Spleen (tissue), 11 donors: ENCODE measurements around the gene ARHGEF1. TPM values are rescaled to one million over a fixed set of nuclear protein-coding genes. Genes with fewer than 3 reads are reported as not detected.

ENCODE experiments used
- DNase-seq: peaks from one replicate; pipeline ENCODE4 v3.0.0-alpha.2; 2020
- H3K27ac ChIP-seq, 8 donors: fragments of 200-600 bp; sonication (generic) in 7 of 8; 1 replicate in 4 of 8; 2 replicates in 4 of 8; pipeline versions ENCODE4 v1.5.0 to v1.8.0; 2016 to 2021; ENCODE audit warnings: inconsistent platforms in 4 of 8, mild to moderate bottlenecking in 4 of 8, moderate library complexity in 1 of 8
- H3K27me3 ChIP-seq, 7 donors: fragments of 200-600 bp; sonication (generic) in 6 of 7; replicated peaks in 1 of 7; 1 replicate in 4 of 7; 2 replicates in 3 of 7; pipeline versions ENCODE4 v1.5.0 to v1.8.0; 2016 to 2021; ENCODE audit warnings: inconsistent platforms in 3 of 7, mild to moderate bottlenecking in 1 of 7
- H3K36me3 ChIP-seq, 6 donors: fragments of 200-600 bp; sonication (generic) in 5 of 6; 1 replicate in 4 of 6; 2 replicates in 2 of 6; pipeline versions ENCODE4 v1.5.0 to v1.8.0; 2016 to 2021; ENCODE audit warnings: inconsistent platforms in 2 of 6
- H3K4me1 ChIP-seq, 6 donors: fragments of 200-600 bp; sonication (generic) in 5 of 6; 1 replicate in 3 of 6; 2 replicates in 3 of 6; pipeline versions ENCODE4 v1.5.0 to v1.8.0; 2016 to 2021; ENCODE audit warnings: inconsistent platforms in 3 of 6
- H3K4me3 ChIP-seq, 8 donors: fragments of 200-600 bp; sonication (generic) in 7 of 8; 1 replicate in 4 of 8; 2 replicates in 4 of 8; pipeline versions ENCODE4 v1.5.0 to v1.8.0; 2016 to 2021; ENCODE audit warnings: inconsistent platforms in 4 of 8, mild to moderate bottlenecking in 4 of 8, moderate library complexity in 2 of 8
- H3K9me3 ChIP-seq, 8 donors: fragments of 200-600 bp; sonication (generic) in 7 of 8; 1 replicate in 4 of 8; 2 replicates in 4 of 8; pipeline versions ENCODE4 v1.5.0 to v1.8.0; 2016 to 2021; ENCODE audit warnings: inconsistent platforms in 4 of 8
- POLR2A ChIP-seq, 3 donors: fragments of 450-650 bp; IDR thresholded peaks; one replicate each; pipeline ENCODE4 v1.5.1; 2017; ENCODE audit warnings: antibody characterized with exemption in 3 of 3, mild to moderate bottlenecking in 1 of 3
- POLR2AphosphoS5 ChIP-seq, 3 donors: sonication (generic); formaldehyde crosslinking; IDR thresholded peaks; one replicate each; pipeline ENCODE4 v1.5.1; 2017; ENCODE audit warnings: antibody characterized with exemption in 3 of 3
- WGBS, 5 donors: extraction: QIAGEN DNeasy Blood & Tissue Kit in 3 of 5; methylation state at CpG; one replicate each; pipeline versions ENCODE4 v1.1.5 to v1.1.7; 2013 to 2018; 5-methylcytosine and 5-hydroxymethylcytosine counted together
- intact Hi-C: fragments of 100-400 bp; cut with DNase I; formaldehyde crosslinking; loops from one replicate; pipeline ENCODE4 v1.15.0; 2023; ENCODE audit warnings: low total_unique reads
- polyA plus RNA-seq, 3 donors: library from polyadenylated mRNA; stranded (reverse); fragments of 200-250 nt; gene quantifications; one replicate each; pipeline ENCODE4 v1.2.1, GENCODE V29; 2013
- total RNA-seq, 7 donors: library from RNA; depleted of rRNA in 3 of 7; stranded (reverse); fragments of >200 nt in 3 of 7; fragmentation: NEBNext Ultra II Directional in 4 of 7; extraction: Animal tissue kit (Norgen Biotek cat#: 25700) in 4 of 7; gene quantifications; one replicate each; pipeline versions ENCODE4 v1.1.0 to v1.2.1, GENCODE V29; 2016 to 2021
- TF ChIP-seq, protein P1 (sequence below), 11 experiments: fragments of 200-600 bp in 7 of 11; fragments of 450-650 bp in 4 of 11; sonication (generic) in 4 of 11; IDR thresholded peaks in 8 of 11; conservative IDR thresholded peaks in 3 of 11; 1 replicate in 7 of 11; 2 replicates in 4 of 11; pipeline versions ENCODE4 v1.4.0 to v1.8.0; 2016 to 2021; ENCODE audit warnings: antibody characterized with exemption in 11 of 11, inconsistent platforms in 4 of 11, mild to moderate bottlenecking in 1 of 11
- donor health status: healthy with polysubstance abuse.
- donor health status: DM: no; HTN: no; CAD: no; lungs with moderate emphysema.
- donor health status: DM: no; HTN: no; CAD: no.
- donor health status: Bipolar disorder and iron deficiency.
- donor health status: healthy.
- donor health status: DM: no; HTN: no; CAD: no.
- donor health status: DM: yes; HTN: yes; CAD: no.

Gene ARHGEF1
- total and polyA plus RNA-seq, 10 donors: 238 to 543 (median 383) TPM

DNA sequence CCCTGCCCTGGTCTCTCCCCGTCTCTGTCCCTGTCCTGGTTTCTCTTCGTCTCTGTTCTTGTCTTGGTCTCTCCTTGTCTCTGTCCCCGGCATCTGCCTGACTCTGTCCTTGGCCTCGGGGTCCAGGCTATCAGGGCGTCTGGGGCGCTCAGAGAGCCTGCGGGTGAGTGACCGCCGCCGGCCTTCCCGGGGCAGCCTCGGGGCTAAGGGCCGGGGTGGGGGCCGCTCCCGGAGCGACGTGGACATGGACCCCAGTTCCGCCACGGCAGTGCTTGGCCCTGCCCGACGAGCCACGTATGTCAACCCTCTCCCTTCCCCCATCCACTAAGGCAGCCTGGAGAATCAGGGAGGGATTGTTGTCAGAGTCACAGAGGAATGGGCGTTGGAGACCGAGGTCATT is 14.8 kb downstream of the ARHGEF1 start:
- H3K4me1 ChIP-seq: peaks cover 0 to 50% (median 3%) of the 10 kb centered on the region in 6 donors
- H3K36me3 ChIP-seq: peaks cover 11 to 96% (median 84%) of the 10 kb centered on the region in 6 donors
- TF ChIP-seq POLR2A (IDR thresholded peaks at IDR 0.05): no peak
- TF ChIP-seq POLR2AphosphoS5 (IDR thresholded peaks at IDR 0.05): peak in 2 of 3 donors; percentile 29 to 53
- intact Hi-C loops: no loop called here
- no peaks in the 10 kb centered on the region for H3K27me3 ChIP-seq
- 87 to 94% (median 92%) methylated on average over 24 of the region's 24 CpGs for WGBS, 5 donors
- H3K9me3 ChIP-seq: no peaks in the 10 kb centered on the region
- H3K4me3 ChIP-seq: no peak overlapping the region
- H3K27ac ChIP-seq: no peak overlapping the region
- no peak for DNase-seq

DNA sequence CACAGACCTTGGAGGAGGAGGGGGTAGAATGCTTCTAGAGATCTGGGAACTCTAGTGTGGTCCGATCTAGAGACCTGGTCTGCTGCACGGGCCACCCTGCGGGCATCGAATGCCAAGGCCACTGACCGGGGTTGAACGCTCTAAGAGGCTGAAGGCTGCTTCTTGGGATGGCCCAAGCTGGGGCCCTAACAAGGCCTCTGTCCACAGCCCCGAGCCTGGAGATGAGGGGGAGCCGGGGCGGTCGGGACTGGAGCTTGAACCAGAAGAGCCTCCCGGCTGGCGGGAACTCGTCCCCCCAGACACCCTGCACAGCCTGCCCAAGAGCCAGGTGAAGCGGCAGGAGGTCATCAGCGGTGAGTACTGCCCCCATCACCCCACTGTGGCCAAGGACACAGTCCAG is 15.3 kb downstream of the ARHGEF1 start:
- Histone ChIP-seq H3K4me1 (peaks cover 0 to 45% (median 2%) of the 10 kb centered on the region in 6 donors), H3K9me3 (no peaks in the 10 kb centered on the region), H3K27ac (peak overlapping the region in 1 of 8 donors; percentile 40), H3K27me3 (no peaks in the 10 kb centered on the region), H3K4me3 (no peak overlapping the region), H3K36me3 (peaks cover 14 to 96% (median 85%) of the 10 kb centered on the region in 6 donors)
- no peak for DNase-seq
- intact Hi-C loops: no loop called here
- TF ChIP-seq POLR2AphosphoS5 (IDR thresholded peaks at IDR 0.05) (peak in 1 of 3 donors; percentile 57), POLR2A (IDR thresholded peaks at IDR 0.05) (no peak)
- TF ChIP-seq, protein P1, sequence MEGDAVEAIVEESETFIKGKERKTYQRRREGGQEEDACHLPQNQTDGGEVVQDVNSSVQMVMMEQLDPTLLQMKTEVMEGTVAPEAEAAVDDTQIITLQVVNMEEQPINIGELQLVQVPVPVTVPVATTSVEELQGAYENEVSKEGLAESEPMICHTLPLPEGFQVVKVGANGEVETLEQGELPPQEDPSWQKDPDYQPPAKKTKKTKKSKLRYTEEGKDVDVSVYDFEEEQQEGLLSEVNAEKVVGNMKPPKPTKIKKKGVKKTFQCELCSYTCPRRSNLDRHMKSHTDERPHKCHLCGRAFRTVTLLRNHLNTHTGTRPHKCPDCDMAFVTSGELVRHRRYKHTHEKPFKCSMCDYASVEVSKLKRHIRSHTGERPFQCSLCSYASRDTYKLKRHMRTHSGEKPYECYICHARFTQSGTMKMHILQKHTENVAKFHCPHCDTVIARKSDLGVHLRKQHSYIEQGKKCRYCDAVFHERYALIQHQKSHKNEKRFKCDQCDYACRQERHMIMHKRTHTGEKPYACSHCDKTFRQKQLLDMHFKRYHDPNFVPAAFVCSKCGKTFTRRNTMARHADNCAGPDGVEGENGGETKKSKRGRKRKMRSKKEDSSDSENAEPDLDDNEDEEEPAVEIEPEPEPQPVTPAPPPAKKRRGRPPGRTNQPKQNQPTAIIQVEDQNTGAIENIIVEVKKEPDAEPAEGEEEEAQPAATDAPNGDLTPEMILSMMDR (IDR thresholded peaks at IDR 0.05 in 8 of 11, conservative IDR thresholded peaks at IDR 0.05 in 3 of 11): no peak
- WGBS, 5 donors: 89 to 96% (median 94%) methylated on average over 14 to 15 of the region's 15 CpGs

DNA sequence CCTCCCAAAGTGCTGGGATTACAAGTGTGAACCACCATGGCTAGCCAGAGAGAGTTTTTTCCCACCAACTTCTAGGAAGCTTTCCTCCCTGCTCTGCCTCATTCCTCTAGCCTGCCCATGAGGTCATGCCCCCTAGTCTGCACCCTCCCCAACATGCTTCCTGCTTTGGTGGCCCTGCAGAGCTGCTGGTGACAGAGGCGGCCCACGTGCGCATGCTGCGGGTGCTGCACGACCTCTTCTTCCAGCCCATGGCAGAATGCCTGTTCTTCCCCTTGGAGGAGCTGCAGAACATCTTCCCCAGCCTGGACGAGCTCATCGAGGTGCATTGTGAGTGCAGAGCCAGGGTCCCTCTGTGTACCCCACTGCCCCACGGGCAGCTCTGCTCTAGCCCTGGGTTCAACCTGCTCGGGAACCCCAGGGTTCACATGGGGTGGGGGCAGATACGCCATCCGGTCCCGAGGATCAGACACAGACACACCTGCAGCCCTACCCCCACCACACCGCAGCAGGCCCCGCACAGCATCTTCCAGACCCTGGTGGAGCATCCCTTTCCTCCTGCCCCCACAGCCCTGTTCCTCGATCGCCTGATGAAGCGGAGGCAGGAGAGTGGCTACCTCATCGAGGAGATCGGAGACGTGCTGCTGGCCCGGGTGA is 18.9 kb downstream of the ARHGEF1 start:
- Histone ChIP-seq H3K36me3 (peaks cover 13 to 100% (median 98%) of the 10 kb centered on the region in 6 donors), H3K27ac (no peak overlapping the region), H3K4me1 (peaks cover 0 to 22% (median 0%) of the 10 kb centered on the region in 6 donors), H3K4me3 (no peak overlapping the region), H3K9me3 (no peaks in the 10 kb centered on the region), H3K27me3 (no peaks in the 10 kb centered on the region)
- DNase-seq: no peak
- 89 to 96% (median 94%) methylated on average over 20 to 21 of the region's 21 CpGs for WGBS, 5 donors
- TF ChIP-seq, protein P1 (IDR thresholded peaks at IDR 0.05 in 8 of 11, conservative IDR thresholded peaks at IDR 0.05 in 3 of 11): no peak
- TF ChIP-seq POLR2AphosphoS5 (IDR thresholded peaks at IDR 0.05): peak in 2 of 3 donors; percentile 18 to 71
- TF ChIP-seq POLR2A (IDR thresholded peaks at IDR 0.05): no peak
- intact Hi-C loops: no loop called here

DNA sequence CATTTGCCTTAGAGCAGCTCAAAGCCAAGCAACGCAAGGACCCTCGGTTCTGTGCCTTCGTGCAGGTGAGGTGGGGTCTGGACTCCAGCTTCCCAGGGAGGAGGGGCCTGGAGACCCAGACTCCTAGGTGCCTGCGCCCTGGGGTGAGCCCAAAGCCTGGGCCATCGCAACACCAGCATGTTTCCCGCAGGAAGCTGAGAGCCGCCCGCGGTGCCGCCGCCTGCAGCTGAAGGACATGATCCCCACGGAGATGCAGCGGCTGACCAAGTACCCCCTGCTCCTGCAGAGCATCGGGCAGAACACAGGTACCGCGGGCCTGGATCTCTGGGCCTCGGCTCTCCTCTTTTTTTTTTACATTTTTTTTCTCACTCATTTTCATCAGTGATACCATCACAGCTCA is 19.6 kb downstream of the ARHGEF1 start:
- WGBS, 5 donors: 89 to 97% (median 95%) methylated on average over 11 to 17 of the region's 17 CpGs

More for the DNA sequence above, 19.6 kb downstream of the ARHGEF1 start:
- Histone ChIP-seq H3K9me3 (no peaks in the 10 kb centered on the region), H3K36me3 (peaks cover 13 to 100% (median 99%) of the 10 kb centered on the region in 6 donors), H3K4me3 (no peak overlapping the region), H3K27me3 (no peaks in the 10 kb centered on the region), H3K4me1 (peaks cover 0 to 18% (median 0%) of the 10 kb centered on the region in 6 donors), H3K27ac (no peak overlapping the region)
- DNase-seq: no peak
- intact Hi-C loops: no loop called here
- TF ChIP-seq, protein P1 (IDR thresholded peaks at IDR 0.05 in 8 of 11, conservative IDR thresholded peaks at IDR 0.05 in 3 of 11): no peak
- TF ChIP-seq POLR2AphosphoS5 (IDR thresholded peaks at IDR 0.05): peak in 2 of 3 donors; percentile 19 to 55
